HG03060 (cell line): Measurements from ENCODE around the gene PTPN18.
"Not testable (repeated sequence)": the region's sequence is repeated elsewhere in the genome, so short reads cannot be mapped to it uniquely, and the experiment has no call there.

Experiments
- ATAC-seq: cut with Tn5 transposase; IDR thresholded peaks from one replicate; pipeline ENCODE4 v1.9.1; 2021; ENCODE audit warnings: low read depth, moderate number of reproducible peaks; ENCODE audit not compliant: unreplicated experiment

The PTPN18 gene, protein sequence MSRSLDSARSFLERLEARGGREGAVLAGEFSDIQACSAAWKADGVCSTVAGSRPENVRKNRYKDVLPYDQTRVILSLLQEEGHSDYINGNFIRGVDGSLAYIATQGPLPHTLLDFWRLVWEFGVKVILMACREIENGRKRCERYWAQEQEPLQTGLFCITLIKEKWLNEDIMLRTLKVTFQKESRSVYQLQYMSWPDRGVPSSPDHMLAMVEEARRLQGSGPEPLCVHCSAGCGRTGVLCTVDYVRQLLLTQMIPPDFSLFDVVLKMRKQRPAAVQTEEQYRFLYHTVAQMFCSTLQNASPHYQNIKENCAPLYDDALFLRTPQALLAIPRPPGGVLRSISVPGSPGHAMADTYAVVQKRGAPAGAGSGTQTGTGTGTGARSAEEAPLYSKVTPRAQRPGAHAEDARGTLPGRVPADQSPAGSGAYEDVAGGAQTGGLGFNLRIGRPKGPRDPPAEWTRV

DNA sequence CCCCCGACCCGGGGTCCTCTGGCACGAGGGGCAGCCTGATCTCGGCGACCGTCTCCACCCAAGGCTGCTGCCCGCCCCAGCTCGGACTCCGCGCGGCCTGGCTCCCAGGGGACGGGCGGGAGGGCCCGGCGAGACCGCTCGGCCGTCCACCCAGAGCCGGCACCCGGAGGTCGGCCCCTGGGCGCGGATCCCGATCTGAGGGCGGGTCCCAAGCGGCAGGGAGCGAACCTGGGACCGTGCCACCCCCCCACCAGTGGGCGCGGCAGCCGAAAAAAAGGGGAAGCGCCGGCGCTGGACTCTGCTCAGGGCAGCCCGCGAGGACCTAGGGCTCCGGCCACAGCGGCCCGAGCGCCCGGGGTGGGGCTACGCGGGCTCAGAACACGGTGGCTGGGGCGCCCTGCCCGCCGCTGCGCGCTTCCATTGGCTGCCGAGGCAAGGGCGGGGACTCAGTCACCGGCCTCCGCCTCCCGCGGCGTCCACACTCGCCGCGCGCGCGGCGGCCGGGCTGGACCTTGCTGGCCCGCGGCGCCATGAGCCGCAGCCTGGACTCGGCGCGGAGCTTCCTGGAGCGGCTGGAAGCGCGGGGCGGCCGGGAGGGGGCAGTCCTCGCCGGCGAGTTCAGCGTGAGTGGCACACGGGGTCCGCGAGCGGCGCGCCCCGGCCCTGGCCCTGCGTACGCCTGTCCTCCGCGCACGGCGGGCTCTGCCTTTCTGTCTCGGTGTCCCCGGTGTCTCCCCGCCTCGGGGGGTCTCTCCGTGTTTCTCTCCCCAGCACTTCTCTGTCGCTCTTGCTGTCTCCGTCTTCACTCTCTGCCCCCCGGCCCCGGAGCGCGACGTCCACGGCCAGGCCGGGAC, at the start of gene PTPN18:
Gene PTPN18, plus strand, starts transcription at position 479 of the 854 bp plus-strand sequence. Its CDS starts 52 bp downstream, at position 531.
- peak; percentile 51 for ATAC-seq

DNA sequence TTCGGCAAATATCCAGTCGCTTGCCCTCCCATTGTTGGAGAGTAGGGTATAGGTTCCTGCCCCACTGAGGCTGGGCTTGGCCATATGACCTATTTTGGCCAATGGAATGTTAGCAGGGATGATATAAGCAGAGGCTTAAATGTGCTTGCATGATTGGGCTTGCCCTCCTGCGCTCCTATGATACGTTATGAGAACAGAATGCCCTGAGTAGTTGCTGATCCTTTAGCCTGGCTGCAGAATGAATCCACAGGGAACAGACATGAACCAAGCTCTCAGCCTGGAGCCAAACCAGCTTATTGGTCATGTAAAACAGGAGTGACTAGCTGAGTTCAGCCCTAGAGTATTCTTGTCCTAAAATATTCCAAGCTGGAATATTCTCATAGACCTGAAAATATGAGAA, 48.0 kb upstream of the PTPN18 start:
- ATAC-seq = no peak

DNA sequence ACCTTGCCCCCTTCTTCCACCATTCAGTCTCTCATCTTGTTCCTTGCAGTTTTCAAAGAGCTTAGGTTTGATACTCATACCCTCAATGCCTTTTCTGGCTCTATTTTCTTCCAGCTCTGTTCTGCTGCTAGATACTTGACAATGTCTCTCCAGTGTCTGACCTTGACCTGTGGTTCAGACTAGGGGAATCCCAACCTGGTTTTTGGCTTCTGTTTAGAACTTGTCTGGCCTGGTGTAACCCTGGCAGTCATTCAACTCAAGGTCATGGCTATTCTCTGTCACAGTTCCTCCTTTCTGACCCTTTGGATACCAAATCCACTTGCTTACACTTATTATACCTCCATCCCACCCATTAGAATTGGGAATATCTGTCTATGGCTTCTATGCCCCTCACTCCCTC, 45.0 kb upstream of the PTPN18 start:
- ATAC-seq = no peak

DNA sequence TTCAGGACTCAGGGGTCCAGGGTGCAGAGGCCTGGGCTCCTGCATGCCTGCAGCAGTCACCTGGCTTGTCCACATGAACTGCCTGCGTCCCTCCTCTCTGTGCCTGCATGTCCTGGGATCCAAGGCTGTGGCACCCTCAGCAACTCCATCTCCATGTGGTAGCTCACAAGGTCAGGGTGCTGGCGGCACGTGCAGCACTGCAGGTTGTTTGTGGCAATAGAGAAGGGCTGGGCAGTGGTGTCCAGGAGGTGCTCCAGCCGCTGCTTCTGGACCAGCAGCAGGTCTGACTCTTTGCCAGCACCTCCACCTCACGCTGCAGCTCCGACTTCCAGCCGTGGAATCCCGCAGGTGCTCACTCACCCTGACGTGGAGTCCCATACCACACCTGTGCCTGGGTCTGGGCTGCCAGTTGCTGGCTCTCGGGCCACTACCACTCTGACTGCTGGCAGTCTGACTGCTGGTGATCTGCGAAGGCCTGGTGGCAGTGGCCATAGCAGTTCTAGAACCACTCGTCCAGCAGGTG, 42.0 kb upstream of the PTPN18 start:
- ATAC-seq = no peak

DNA sequence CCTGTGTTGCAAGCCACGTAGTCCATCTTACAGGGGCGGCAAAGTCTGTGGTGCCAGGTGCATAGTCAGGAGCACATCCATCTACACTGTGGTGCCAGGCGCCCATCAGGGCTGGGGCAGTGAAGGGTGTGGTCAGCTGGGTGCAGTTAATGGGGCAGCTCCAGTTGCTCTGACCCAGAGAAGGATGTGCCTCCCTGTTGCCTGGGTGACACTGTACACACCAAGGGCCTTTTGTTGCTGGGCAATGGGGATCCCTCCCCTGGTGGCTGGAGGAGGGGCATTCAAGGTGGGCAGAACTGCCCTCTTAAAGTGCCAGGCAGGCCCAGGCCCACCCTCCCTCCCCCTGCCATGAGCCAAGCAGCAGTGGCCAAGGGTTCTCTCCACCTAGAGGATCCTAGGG, 41.5 kb upstream of the PTPN18 start:
- ATAC-seq = no peak

DNA sequence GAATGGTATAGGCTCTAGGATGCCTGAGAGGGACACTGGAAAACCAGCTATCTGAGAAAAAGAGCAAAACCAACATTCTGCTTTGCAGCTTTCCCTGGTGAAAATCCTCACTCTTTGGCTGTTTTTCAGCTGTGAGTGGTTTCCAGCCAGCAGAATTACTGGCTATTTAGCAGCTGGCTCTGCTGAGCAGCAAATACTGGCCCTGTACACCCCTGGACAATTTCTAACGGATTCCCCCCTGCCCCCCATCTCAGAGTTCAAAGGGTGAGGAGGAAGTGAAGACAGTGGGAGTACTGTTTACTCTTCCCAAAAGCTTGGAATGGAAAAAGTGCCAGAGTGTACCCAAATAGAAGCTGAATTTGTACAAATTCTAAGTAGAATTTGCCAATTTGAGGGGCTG, 39.3 kb upstream of the PTPN18 start:
- ATAC-seq = no peak

DNA sequence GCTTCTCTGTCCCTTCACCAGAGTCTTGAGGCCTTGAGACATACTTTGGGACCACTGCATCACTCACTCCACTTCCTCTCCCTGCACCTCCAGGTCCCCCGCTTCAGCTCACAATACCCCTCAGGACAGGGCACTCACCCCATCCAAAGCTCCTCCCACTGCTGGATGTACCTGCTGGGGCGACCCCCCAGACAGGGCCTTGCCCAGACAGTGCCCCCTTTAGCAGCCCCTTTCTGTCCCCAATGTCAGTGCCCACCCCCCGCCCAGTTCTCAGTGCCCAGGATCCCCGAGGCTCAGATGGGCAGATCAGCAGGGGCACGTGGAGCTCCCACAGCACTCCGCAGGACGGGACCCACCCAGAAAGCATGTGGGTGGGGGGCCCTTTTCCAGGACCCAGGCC, 37.0 kb upstream of the PTPN18 start:
- no peak for ATAC-seq

DNA sequence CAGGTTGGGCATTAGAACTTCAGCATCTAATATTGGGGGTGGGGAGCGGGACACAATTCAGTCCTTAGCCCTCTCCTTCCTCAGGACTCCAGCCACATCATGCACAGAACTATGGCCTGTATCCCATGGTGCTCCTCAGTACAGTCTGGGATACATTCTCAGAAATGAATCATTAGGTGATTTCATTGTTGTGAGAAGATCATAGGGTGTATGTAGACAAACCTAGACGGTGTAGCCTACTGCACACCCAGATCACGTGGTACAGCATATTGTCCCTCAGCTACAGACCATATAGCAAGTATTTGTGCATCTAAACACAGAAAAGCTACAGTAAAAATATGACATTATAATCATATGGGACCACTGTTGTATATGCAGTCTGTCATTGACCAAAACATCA, 36.3 kb upstream of the PTPN18 start:
- ATAC-seq = no peak

DNA sequence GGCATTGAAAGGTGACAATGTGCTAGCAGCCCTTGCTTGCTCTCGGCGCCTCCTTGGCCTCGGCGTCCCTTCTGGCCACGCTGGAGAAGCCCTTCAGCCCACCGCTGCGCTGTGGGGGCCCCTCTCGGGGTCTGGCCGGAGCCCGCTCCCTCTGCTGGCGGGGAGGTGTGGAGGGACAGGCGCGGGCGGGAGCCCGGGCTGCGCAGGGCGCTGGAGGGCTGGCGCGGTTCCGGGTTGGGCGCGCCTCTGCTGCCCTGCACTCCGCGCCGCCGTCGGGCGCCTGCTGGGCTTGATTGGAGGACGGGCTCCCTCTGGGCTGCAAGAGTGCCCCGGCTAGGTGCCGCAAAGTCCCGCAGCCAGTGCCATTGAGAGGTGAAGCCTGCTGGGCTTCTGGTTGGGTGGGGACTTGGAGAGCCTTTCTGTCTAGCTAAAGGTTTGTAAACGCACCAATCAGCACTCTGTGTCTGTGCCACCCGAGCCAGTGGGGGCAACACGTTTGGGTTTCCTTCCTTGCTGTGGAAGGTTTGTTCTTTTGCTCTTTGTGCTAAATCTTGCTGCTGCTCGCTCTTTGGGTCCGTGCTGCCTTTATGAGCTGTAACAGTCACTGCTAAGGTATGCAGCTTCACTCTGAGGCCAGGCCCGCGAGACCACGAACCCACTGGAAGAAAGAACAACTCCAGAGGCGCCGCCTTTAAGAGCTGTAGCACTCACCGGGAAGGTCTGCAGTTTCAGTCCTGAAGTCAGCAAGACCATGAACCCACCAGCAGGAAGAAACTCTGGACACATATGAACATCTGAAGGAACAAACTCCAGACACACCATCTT, 27.9 kb upstream of the PTPN18 start:
- ATAC-seq = no peak

DNA sequence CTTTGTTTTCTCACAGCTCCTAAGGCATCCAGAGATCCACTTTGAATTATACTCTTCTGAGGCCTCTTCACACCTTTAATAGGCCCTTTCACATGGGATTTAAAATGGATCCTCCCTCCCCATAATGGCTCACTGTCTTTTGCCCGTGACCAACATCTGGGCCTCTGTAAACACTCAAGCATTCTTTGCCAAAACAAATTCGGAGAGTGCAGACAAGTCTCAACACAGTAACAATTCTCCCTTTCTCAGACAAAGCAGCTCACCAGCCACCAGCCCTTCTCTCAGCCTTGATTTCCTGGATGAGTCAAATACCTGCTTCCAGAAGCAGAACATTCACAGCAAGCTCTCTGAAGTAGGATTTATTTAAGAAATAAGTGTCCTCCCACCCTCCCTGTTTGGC, 27.1 kb upstream of the PTPN18 start:
- no peak for ATAC-seq

DNA sequence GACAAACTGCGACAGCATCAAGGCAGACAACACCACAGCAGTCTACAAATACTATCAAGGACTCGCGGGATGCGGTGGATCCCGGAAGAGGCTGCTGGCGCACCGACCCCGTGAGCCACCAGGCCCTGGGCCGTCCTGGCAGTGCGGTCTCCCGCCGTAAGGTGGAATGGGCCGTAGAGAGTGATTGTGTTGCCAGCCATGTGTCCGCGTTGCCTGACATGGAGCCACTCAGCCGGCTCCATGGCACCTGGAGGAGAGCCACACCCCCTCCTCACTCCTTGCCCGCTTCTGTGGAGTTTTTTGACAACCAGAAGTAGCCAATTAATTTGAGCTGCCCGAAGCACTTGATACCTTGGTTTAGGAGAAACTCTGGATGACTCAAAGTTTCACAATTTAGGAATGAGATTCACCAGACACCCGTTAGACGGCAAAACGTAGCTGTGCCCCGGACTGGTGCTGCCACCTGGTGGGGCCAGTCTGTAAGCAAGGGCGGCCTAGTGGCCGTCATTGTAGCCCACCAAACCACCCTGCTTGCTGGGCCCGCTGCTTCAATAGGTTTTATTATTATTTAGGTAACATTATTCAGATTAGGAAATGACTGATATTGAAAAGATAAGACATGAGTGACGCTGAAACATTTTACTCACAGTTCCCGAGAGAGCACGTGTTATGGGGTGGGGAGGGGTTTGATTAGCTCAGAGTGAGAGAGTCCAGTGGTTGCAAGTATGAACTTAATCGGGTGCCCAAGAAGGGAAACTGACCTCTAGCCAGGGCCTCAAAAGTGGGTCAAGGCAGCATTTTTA, 23.4 kb upstream of the PTPN18 start:
- no peak for ATAC-seq

DNA sequence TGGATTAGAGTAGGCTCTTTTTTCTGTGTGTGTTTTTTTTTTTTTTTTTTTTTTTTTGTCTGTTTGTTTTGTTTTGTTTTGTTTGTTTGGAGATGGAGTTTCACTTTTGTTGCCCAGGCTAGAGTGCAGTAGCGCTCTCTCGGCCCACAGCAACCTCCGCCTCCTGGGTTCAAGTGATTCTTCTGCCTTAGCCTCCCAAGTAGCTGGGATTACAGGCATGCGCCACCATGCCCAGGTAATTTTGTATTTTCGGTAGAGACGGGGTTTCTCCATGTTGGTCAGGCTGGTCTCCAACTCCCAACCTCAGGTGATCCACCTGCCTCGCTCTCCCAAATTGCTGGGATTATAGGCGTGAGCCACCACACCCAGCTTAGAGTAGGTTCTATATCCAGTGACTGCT, 22.6 kb upstream of the PTPN18 start:
- not testable (repeated sequence) for ATAC-seq

DNA sequence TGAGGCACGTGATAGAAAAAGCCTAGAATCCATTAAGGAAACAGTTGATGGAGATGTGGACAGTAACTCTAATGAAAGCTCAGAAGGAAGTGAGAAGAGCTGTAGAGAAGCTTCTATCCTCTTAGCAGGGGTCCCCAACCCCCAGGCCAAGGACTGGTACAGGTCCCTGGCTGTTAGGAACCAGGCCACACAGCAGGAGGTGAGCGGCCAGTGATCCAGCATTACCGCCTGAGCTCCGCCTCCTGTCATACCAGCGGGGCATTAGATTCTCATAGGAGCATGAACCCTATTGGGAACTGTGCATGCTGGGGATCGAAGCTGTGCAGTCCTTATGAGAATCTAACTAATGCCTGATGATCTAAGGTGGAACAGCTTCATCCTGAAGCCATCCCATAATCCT, 21.8 kb upstream of the PTPN18 start:
- ATAC-seq = no peak

DNA sequence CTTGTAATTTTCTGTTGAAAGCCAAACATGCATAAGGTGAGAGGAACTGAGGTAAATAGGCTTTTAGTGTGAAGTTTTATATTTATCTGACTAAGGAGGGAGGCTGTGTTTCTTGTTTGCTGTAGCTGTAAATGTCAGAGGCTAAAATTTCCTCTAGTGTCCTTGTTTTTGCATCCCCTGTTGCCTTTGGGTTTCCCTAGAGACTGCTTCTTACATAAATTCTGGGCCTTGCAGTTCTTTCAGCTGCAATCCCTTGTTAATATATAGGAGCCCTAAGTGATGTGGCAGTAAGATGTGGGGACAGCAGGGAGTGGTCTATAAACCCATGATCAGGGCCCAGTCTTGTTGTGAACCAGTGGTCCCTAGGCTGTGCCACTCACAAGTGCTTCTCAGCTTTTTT, 20.6 kb upstream of the PTPN18 start:
- ATAC-seq = no peak

DNA sequence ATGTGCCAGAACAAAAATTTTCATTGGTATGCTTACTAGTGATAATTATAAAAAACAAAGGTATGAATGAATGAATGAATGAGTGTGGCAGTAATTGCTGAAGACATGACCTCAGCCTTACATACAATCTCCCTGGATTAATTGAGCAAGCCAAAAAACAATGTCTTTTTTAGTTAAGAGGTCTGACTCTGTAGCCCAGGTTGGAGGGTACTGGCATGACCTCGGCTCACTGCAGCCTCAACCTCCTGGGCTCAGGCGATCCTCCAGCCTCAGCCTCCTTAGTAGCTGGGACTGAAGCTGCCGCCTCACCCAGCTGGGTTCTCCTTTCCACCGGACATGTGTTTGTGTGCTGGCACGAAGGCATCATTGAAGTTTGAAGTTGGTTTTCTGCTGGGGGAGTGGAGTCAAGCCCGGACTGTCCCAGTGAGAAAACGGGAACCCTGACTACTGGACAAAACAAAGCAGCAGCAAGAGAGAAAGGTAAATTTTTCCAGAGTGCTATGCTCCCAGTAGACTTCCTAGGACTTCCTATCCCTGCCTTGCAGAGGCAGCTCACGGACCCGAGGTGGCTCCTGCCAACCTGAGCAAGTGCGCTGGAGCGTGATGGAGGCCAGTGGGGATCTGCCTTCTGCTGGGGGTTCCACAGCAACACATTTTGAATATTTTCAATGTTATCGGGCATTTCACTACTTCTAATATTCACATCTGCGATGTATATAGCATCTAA, 19.5 kb upstream of the PTPN18 start:
- no peak for ATAC-seq

DNA sequence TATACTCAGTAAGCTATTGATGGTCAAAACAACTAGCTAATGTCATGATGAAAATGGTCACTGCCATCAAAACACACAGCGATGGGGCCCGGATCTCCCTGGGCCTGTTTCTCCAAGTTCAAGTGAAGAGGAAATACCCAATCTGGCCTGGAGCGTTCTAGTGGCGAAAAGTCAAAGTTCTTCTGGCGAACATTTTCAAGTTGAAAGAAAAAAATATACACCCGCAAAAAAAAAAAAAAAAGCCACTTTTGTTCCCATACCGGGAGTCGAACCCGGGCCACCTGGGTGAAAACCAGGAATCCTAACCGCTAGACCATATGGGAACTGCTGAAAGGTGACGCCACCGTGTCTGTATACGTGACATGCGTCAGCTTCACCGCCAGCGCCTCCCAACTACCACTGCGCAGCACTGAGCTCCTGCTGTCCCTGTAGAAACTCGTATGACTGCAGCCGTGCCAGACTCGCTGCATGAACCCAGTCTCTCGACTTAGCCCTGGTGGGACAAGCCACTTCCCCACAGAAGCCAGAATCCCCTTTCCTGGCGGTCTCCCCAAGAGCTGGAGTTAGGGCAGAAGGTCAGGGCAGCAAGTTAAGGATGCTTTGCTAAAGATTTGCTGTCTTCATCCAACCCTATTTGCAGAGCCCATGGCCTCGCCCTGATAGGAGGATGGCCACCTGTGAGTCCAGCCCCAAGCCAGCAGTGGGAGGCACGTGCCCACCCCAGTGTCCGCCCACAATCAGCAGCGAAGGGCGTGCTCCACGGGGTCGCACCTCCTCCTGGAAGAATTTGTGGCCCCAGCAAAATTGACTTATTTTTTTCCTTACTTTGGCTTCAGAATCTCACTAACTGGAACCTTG, 18.8 kb upstream of the PTPN18 start:
- ATAC-seq = no peak

DNA sequence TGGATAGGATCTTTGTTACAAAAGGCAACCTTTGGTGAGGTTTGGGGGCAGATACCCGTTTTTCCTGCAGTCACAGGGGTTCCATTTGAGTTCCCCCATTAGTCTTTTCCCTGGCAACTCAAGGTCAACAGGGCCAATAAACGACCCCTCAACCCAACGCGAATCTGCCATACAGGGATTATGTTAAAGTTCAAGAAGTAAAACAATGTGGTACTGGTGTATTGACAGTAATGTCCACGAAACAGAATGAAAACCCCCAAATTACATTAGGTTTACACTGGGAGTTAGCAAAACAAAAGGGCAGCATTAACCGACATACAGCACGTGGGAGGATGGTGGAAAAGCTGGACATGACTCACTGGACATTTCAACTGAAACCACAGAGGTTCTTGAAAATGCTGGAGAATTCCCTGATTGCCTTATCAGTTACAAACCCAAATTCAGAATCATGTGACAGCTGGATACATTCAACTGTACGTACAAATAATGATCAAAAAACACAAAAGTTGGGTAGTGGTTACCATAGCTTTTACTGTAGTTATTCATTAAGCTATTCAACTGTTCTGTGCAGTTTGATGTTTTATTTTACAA, 18.0 kb upstream of the PTPN18 start:
- no peak for ATAC-seq
